GM23338 (cell line): Measurements from ENCODE around the gene ZNF557. TPM values are rescaled to one million over a fixed set of nuclear protein-coding genes. Genes with fewer than 3 reads are reported as not detected.

Experiments used
- ATAC-seq: fragments of 200-7000 bp; cut with Tn5 transposase; 3 replicates; pipeline ENCODE4 v1.9.1; 2020
- DNase-seq: peaks from one replicate; pipeline ENCODE4 v3.0.0-alpha.2; 2015; ENCODE audit warnings: low spot score
- H2AFZ ChIP-seq: fragments of 200-600 bp; sonication (generic); 2 replicates; pipeline ENCODE4 v1.8.0; 2016; ENCODE audit warnings: antibody characterized with exemption, mild to moderate bottlenecking, moderate library complexity
- H3F3A ChIP-seq: fragments of 200-600 bp; sonication (generic); replicated peaks from 2 replicates; pipeline ENCODE4 v1.8.0; 2017; ENCODE audit warnings: antibody characterized with exemption, mixed run types, low read depth
- H3K27ac ChIP-seq: fragments of 200-600 bp; sonication (generic); 2 replicates; pipeline ENCODE4 v1.6.1; 2016; ENCODE audit warnings: low read depth
- H3K27me3 ChIP-seq: fragments of 200-600 bp; sonication (generic); 2 replicates; pipeline ENCODE4 v1.8.0; 2016; ENCODE audit warnings: mild to moderate bottlenecking, mixed run types, moderate library complexity; ENCODE audit not compliant: insufficient read depth
- H3K36me3 ChIP-seq: fragments of 200-600 bp; sonication (generic); 2 replicates; pipeline ENCODE4 v1.8.0; 2016; ENCODE audit warnings: mild to moderate bottlenecking; ENCODE audit not compliant: insufficient read depth
- H3K4me1 ChIP-seq: fragments of 200-600 bp; sonication (generic); 2 replicates; pipeline ENCODE4 v1.8.0; 2016; ENCODE audit warnings: mild to moderate bottlenecking, moderate library complexity; ENCODE audit not compliant: insufficient read depth
- H3K4me2 ChIP-seq: fragments of 200-600 bp; sonication (generic); 2 replicates; pipeline ENCODE4 v1.7.1; 2017; ENCODE audit warnings: mixed run types
- H3K4me3 ChIP-seq: fragments of 200-600 bp; sonication (generic); 2 replicates; pipeline ENCODE4 v1.6.1; 2016; ENCODE audit warnings: mixed run types
- H3K79me2 ChIP-seq: fragments of 200-600 bp; sonication (generic); replicated peaks from 2 replicates; pipeline ENCODE4 v1.8.0; 2017; ENCODE audit warnings: mild to moderate bottlenecking; ENCODE audit not compliant: insufficient read depth
- H3K9me2 ChIP-seq: fragments of 200-600 bp; sonication (generic); 2 replicates; pipeline ENCODE4 v1.8.0; 2017; ENCODE audit not compliant: insufficient read depth
- H4K20me1 ChIP-seq: fragments of 200-600 bp; sonication (generic); replicated peaks from 2 replicates; pipeline ENCODE4 v1.8.0; 2017; ENCODE audit warnings: mild to moderate bottlenecking; ENCODE audit not compliant: insufficient read depth
- H3K27ac Mint-ChIP-seq: 2 replicates; pipeline ENCODE4 v1.8.0; 2020; ENCODE audit warnings: inconsistent platforms, mild to moderate bottlenecking, moderate library complexity, mixed read lengths
- H3K27me3 Mint-ChIP-seq: 3 replicates; pipeline ENCODE4 v1.8.0; 2022; ENCODE audit warnings: low read depth, mild to moderate bottlenecking, moderate library complexity, mixed read lengths, inconsistent platforms; ENCODE audit not compliant: insufficient read depth, poor library complexity
- H3K36me3 Mint-ChIP-seq: 3 replicates; pipeline ENCODE4 v1.8.0; 2021; ENCODE audit warnings: low read depth, mild to moderate bottlenecking, inconsistent platforms, moderate library complexity, mixed read lengths
- H3K4me1 Mint-ChIP-seq: 3 replicates; pipeline ENCODE4 v1.8.0; 2020; ENCODE audit warnings: mild to moderate bottlenecking, inconsistent platforms, mixed read lengths
- H3K4me3 Mint-ChIP-seq: 3 replicates; pipeline ENCODE4 v1.8.0; 2021; ENCODE audit warnings: moderate library complexity, mild to moderate bottlenecking, inconsistent platforms, mixed read lengths
- H3K9me3 Mint-ChIP-seq: 3 replicates; pipeline ENCODE4 v1.8.0; 2020; ENCODE audit warnings: moderate library complexity, mild to moderate bottlenecking, inconsistent platforms, mixed read lengths
- CREB1 ChIP-seq: fragments of 250-450 bp; sonication (Bioruptor Pico); IDR thresholded peaks from 2 replicates; pipeline ENCODE4 v1.5.0; 2020; ENCODE audit warnings: low read depth, mild to moderate bottlenecking, moderate library complexity
- CTCF ChIP-seq, 2 experiments: fragments of 200-600 bp in 1 of 2; sonication (generic) in 1 of 2; conservative IDR thresholded peaks; 2 replicates each; pipeline versions ENCODE4 v1.5.1 to v1.6.1; 2016 to 2017; ENCODE audit warnings: antibody characterized with exemption in 2 of 2, low read depth in 2 of 2, mild to moderate bottlenecking in 2 of 2, moderate library complexity in 1 of 2
- ETS1 ChIP-seq: IDR thresholded peaks from 2 replicates; pipeline ENCODE4 v1.6.1; 2016; ENCODE audit warnings: antibody characterized with exemption
- EZH2 ChIP-seq: fragments of 200-600 bp; sonication (generic); IDR thresholded peaks from one replicate; pipeline ENCODE4 v1.8.0; 2017; ENCODE audit warnings: antibody characterized with exemption, mild to moderate bottlenecking, low read depth; ENCODE audit not compliant: unreplicated experiment
- EZH2phosphoT487 ChIP-seq: fragments of 200-600 bp; sonication (generic); IDR thresholded peaks from one replicate; pipeline ENCODE4 v1.8.1; 2018; ENCODE audit warnings: antibody characterized with exemption; ENCODE audit not compliant: unreplicated experiment
- JUNB ChIP-seq: IDR thresholded peaks from one replicate; pipeline ENCODE4 v1.6.1; 2016; ENCODE audit warnings: antibody characterized with exemption; ENCODE audit not compliant: unreplicated experiment
- NANOG ChIP-seq: IDR thresholded peaks from 2 replicates; pipeline ENCODE4 v1.6.1; 2016; ENCODE audit warnings: antibody characterized with exemption, borderline replicate concordance
- POLR2AphosphoS5 ChIP-seq: IDR thresholded peaks from 2 replicates; pipeline ENCODE4 v1.6.1; 2016; ENCODE audit warnings: antibody characterized with exemption, low read depth
- REST ChIP-seq: IDR thresholded peaks from one replicate; pipeline ENCODE4 v1.6.1; 2018; ENCODE audit warnings: antibody characterized with exemption; ENCODE audit not compliant: unreplicated experiment
- STAT1 ChIP-seq: IDR thresholded peaks from one replicate; pipeline ENCODE4 v1.6.1; 2016; ENCODE audit warnings: antibody characterized with exemption; ENCODE audit not compliant: unreplicated experiment
- ZNF114 ChIP-seq: fragments of 250-450 bp; sonication (Bioruptor Pico); IDR thresholded peaks from 2 replicates; pipeline ENCODE4 v1.5.0; 2020; ENCODE audit warnings: mild to moderate bottlenecking, moderate library complexity
- ZNF331 ChIP-seq: fragments of 250-450 bp; sonication (Bioruptor Pico); IDR thresholded peaks from 2 replicates; pipeline ENCODE4 v1.5.0; 2020; ENCODE audit warnings: low read depth, mild to moderate bottlenecking, moderate library complexity
- ZNF462 ChIP-seq: fragments of 250-450 bp; sonication (Bioruptor Pico); IDR thresholded peaks from 2 replicates; pipeline ENCODE4 v1.5.0; 2020; ENCODE audit warnings: mild to moderate bottlenecking, moderate library complexity
- polyA plus RNA-seq: library from polyadenylated mRNA; unstranded; fragments of >200 nt; fragmentation: Nextera tagmentation; extraction: Ambion mirVana; gene quantifications from 2 replicates; pipeline ENCODE4 v1.2.1, GENCODE V29; 2016
- total RNA-seq: library from RNA; depleted of rRNA; stranded (reverse); fragments of >200 nt; shearing (Covaris generic); gene quantifications from 2 replicates; pipeline ENCODE4 v1.2.3, GENCODE V29; 2014

The ZNF557 gene
- total and polyA plus RNA-seq, 2 experiments from 2014 or later, result 3.7 to 10.3 TPM

- no peaks in the 10 kb centered on the region for H4K20me1 ChIP-seq
- no peaks in the 10 kb centered on the region for H3K9me2 ChIP-seq
- peaks cover 72% of the 10 kb centered on the region for H3K36me3 Mint-ChIP-seq
- peaks cover 45% of the 10 kb centered on the region for H3K9me3 Mint-ChIP-seq
- H3K27me3 Mint-ChIP-seq, result peaks cover 12% of the 10 kb centered on the region
- H3K4me3 ChIP-seq, result no peak overlapping the region
- DNase-seq (no peak), ATAC-seq (no peak)
- no peaks in the 10 kb centered on the region for H3F3A ChIP-seq
- H2AFZ ChIP-seq, result no peak overlapping the region
- no peak overlapping the region for H3K4me2 ChIP-seq
- peak overlapping the region; percentile 43; the same call in 1 of the 3 replicates for H3K4me3 Mint-ChIP-seq
- no peak overlapping the region for H3K27ac Mint-ChIP-seq
- peaks cover 12% of the 10 kb centered on the region; the same call in 1 of the 2 replicates for H3K79me2 ChIP-seq
- H3K4me1 ChIP-seq, result no peaks in the 10 kb centered on the region
- peaks cover 22% of the 10 kb centered on the region for H3K36me3 ChIP-seq
- TF ChIP-seq ZNF331 (CRISPR knock-in tag) (no peak), EZH2 (no peak), NANOG (no peak), EZH2phosphoT487 (no peak), CTCF (conservative IDR thresholded peaks at IDR 0.05; ENCODE audit: low read depth in 2 of 2) (no peak), CREB1 (CRISPR knock-in tag) (no peak), POLR2AphosphoS5 (no peak), REST (no peak), JUNB (no peak), ZNF462 (no peak), ZNF114 (CRISPR knock-in tag) (no peak), ETS1 (no peak), STAT1 (no peak)
- no peaks in the 10 kb centered on the region for H3K27me3 ChIP-seq
- H3K4me1 Mint-ChIP-seq, result no peaks in the 10 kb centered on the region; the same call in 2 of the 3 replicates
- no peak overlapping the region for H3K27ac ChIP-seq
Observed at GRCh38 chr19:7072541-7072940, 3.0 kb downstream of the ZNF557 start.
